Glutamatergic neuron (in vitro differentiated cells): ENCODE data around the gene BUD13. TPM values are rescaled to one million over a fixed set of nuclear protein-coding genes. Genes with fewer than 3 reads are reported as not detected.
A peak's percentile ranks its signal among the peaks of the same experiment; 100 is the strongest.

Experiments
- DNase-seq: peaks from one replicate; pipeline ENCODE4 v3.0.0; 2022
- H3K27ac Mint-ChIP-seq: one replicate; pipeline ENCODE4 v1.8.0; 2020; ENCODE audit warnings: mild to moderate bottlenecking, mixed read lengths, inconsistent platforms; ENCODE audit not compliant: unreplicated experiment
- H3K27me3 Mint-ChIP-seq: one replicate; pipeline ENCODE4 v1.8.0; 2020; ENCODE audit warnings: mild to moderate bottlenecking, moderate library complexity, mixed read lengths, inconsistent platforms; ENCODE audit not compliant: unreplicated experiment
- H3K36me3 Mint-ChIP-seq: one replicate; pipeline ENCODE4 v1.8.0; 2020; ENCODE audit warnings: mild to moderate bottlenecking, mixed read lengths, inconsistent platforms; ENCODE audit not compliant: unreplicated experiment
- H3K4me1 Mint-ChIP-seq: one replicate; pipeline ENCODE4 v1.8.0; 2020; ENCODE audit warnings: mild to moderate bottlenecking, low read depth, mixed read lengths, inconsistent platforms; ENCODE audit not compliant: unreplicated experiment
- H3K4me3 Mint-ChIP-seq: one replicate; pipeline ENCODE4 v1.8.0; 2020; ENCODE audit warnings: mild to moderate bottlenecking, mixed read lengths, inconsistent platforms; ENCODE audit not compliant: unreplicated experiment
- H3K9me3 Mint-ChIP-seq: one replicate; pipeline ENCODE4 v1.8.0; 2020; ENCODE audit warnings: mild to moderate bottlenecking, moderate library complexity, mixed read lengths, inconsistent platforms; ENCODE audit not compliant: unreplicated experiment
- CTCF ChIP-seq: fragments of 200-600 bp; sonication (generic); IDR thresholded peaks from one replicate; pipeline ENCODE4 v1.5.0; 2021; ENCODE audit not compliant: partially characterized antibody, unreplicated experiment
- total RNA-seq: library from RNA; stranded (reverse); fragmentation: NEBNext Ultra II Directional; extraction: Animal tissue kit (Norgen Biotek cat#: 25700); gene quantifications from one replicate; pipeline ENCODE4 v1.2.1, GENCODE V29; 2021; ENCODE audit not compliant: unreplicated experiment

BUD13 gene
- total RNA-seq, 1 donor from 2014 or later = 17.0 TPM

GRCh38 chr11:116775975-116776374 is 3.2 kb upstream of the BUD13 start:
- no peak for DNase-seq
- no peaks in the 10 kb centered on the region for H3K9me3 Mint-ChIP-seq
- no peak for TF ChIP-seq CTCF
- peaks cover 10% of the 10 kb centered on the region for H3K4me1 Mint-ChIP-seq
- peaks cover 4% of the 10 kb centered on the region for H3K36me3 Mint-ChIP-seq
- no peak overlapping the region for H3K27ac Mint-ChIP-seq
- no peaks in the 10 kb centered on the region for H3K27me3 Mint-ChIP-seq
- no peak overlapping the region for H3K4me3 Mint-ChIP-seq

- Mint-ChIP-seq H3K4me1 (peaks cover 10% of the 10 kb centered on the region), H3K27ac (no peak overlapping the region), H3K4me3 (no peak overlapping the region), H3K9me3 (no peaks in the 10 kb centered on the region), H3K36me3 (peaks cover 4% of the 10 kb centered on the region), H3K27me3 (no peaks in the 10 kb centered on the region)
- no peak for DNase-seq
- no peak for TF ChIP-seq CTCF
Observed at GRCh38 chr11:116774661-116775060, 1.9 kb upstream of the BUD13 start.

- no peak for DNase-seq
- H3K9me3 Mint-ChIP-seq = no peaks in the 10 kb centered on the region
- peaks cover 10% of the 10 kb centered on the region for H3K4me1 Mint-ChIP-seq
- no peaks in the 10 kb centered on the region for H3K27me3 Mint-ChIP-seq
- H3K36me3 Mint-ChIP-seq = no peaks in the 10 kb centered on the region
- H3K27ac Mint-ChIP-seq = no peak overlapping the region
- peak overlapping the region; percentile 97 for H3K4me3 Mint-ChIP-seq
- no peak for TF ChIP-seq CTCF
Observed at GRCh38 chr11:116773203-116774097, 663 bp upstream of the BUD13 start.

GRCh38 chr11:116771935-116772334 is 852 bp downstream of the BUD13 start:
- H3K4me3 Mint-ChIP-seq = peak overlapping the region; percentile 97
- peak overlapping the region; percentile 89 for H3K27ac Mint-ChIP-seq

More at GRCh38 chr11:116771935-116772334, 852 bp downstream of the BUD13 start:
- Mint-ChIP-seq H3K9me3 (no peaks in the 10 kb centered on the region), H3K4me1 (peaks cover 10% of the 10 kb centered on the region), H3K36me3 (no peaks in the 10 kb centered on the region), H3K27me3 (no peaks in the 10 kb centered on the region)
- no peak for DNase-seq
- no peak for TF ChIP-seq CTCF
